Mesenchymal stem cell (in vitro differentiated cells and primary cell): ENCODE data around the gene CDR2L.
A peak's percentile ranks its signal among the peaks of the same experiment; 100 is the strongest.

Experiments
- DNase-seq: peaks from one replicate; pipeline ENCODE4 v3.0.0-alpha.2; 2013
- H2AFZ ChIP-seq: one replicate; pipeline ENCODE4 v1.6.1; 2013; ENCODE audit warnings: low read depth, mild to moderate bottlenecking, control low read depth, inconsistent platforms, low read length, moderate library complexity
- H2AK5ac ChIP-seq: 2 replicates; pipeline ENCODE4 v1.6.1; 2013; ENCODE audit warnings: low read length, moderate library complexity, mild to moderate bottlenecking, inconsistent platforms; ENCODE audit not compliant: severe bottlenecking
- H2BK120ac ChIP-seq: one replicate; pipeline ENCODE4 v1.6.1; 2013; ENCODE audit warnings: low read depth, mild to moderate bottlenecking, inconsistent platforms, low read length, moderate library complexity
- H2BK12ac ChIP-seq, 2 experiments: one replicate each; pipeline ENCODE4 v1.6.1; 2013; ENCODE audit warnings: inconsistent platforms in 2 of 2, low read length in 2 of 2, mild to moderate bottlenecking in 2 of 2, moderate library complexity in 2 of 2, control low read depth in 1 of 2
- H2BK15ac ChIP-seq: one replicate; pipeline ENCODE4 v1.6.1; 2013; ENCODE audit warnings: mild to moderate bottlenecking, low read depth, inconsistent platforms; ENCODE audit not compliant: poor library complexity, severe bottlenecking
- H2BK5ac ChIP-seq: 2 replicates; pipeline ENCODE4 v1.6.1; 2013; ENCODE audit warnings: low read depth, mild to moderate bottlenecking, low read length, control low read depth, inconsistent platforms; ENCODE audit not compliant: poor library complexity, severe bottlenecking
- H3K14ac ChIP-seq, 2 experiments: one replicate each; pipeline ENCODE4 v1.6.1; 2013; ENCODE audit warnings: inconsistent platforms in 2 of 2, low read length in 2 of 2, control low read depth in 1 of 2, mild to moderate bottlenecking in 1 of 2, moderate library complexity in 1 of 2
- H3K18ac ChIP-seq, 2 experiments: one replicate each; pipeline ENCODE4 v1.6.1; 2013; ENCODE audit warnings: inconsistent platforms in 2 of 2, low read length in 2 of 2, control low read depth in 1 of 2, low read depth in 1 of 2, mild to moderate bottlenecking in 1 of 2
- H3K23ac ChIP-seq, 2 experiments: one replicate each; pipeline ENCODE4 v1.6.1; 2013; ENCODE audit warnings: inconsistent platforms in 2 of 2, low read length in 2 of 2, mild to moderate bottlenecking in 2 of 2, moderate library complexity in 2 of 2, control low read depth in 1 of 2
- H3K27ac ChIP-seq: 2 replicates; pipeline ENCODE4 v1.5.1; 2013; ENCODE audit warnings: mild to moderate bottlenecking, moderate library complexity, low read length, control low read depth, inconsistent platforms; ENCODE audit not compliant: poor library complexity, severe bottlenecking
- H3K27me3 ChIP-seq, 2 experiments: 2 replicates each; pipeline versions ENCODE4 v1.6.1 to v1.7.0; 2013; ENCODE audit warnings: low read length in 2 of 2, mild to moderate bottlenecking in 2 of 2, moderate library complexity in 2 of 2, control low read depth in 1 of 2, inconsistent platforms in 1 of 2; ENCODE audit not compliant: control insufficient read depth in 1 of 2, insufficient read depth in 1 of 2
- H3K36me3 ChIP-seq, 2 experiments: 2 replicates each; pipeline versions ENCODE4 v1.6.1 to v1.7.0; 2013; ENCODE audit warnings: low read length in 2 of 2, control low read depth in 1 of 2, inconsistent platforms in 1 of 2, low read depth in 1 of 2, mild to moderate bottlenecking in 1 of 2; ENCODE audit not compliant: insufficient read depth in 2 of 2, control insufficient read depth in 1 of 2
- H3K4ac ChIP-seq, 2 experiments: one replicate each; pipeline ENCODE4 v1.6.1; 2013; ENCODE audit warnings: inconsistent platforms in 2 of 2, low read length in 2 of 2, mild to moderate bottlenecking in 2 of 2, moderate library complexity in 2 of 2, control low read depth in 1 of 2, low read depth in 1 of 2
- H3K4me1 ChIP-seq: 2 replicates; pipeline ENCODE4 v1.6.1; 2013; ENCODE audit warnings: low read depth, low read length, control low read depth; ENCODE audit not compliant: control insufficient read depth, insufficient read depth
- H3K4me2 ChIP-seq: 2 replicates; pipeline ENCODE4 v1.6.1; 2013; ENCODE audit warnings: low read length, mild to moderate bottlenecking, inconsistent platforms; ENCODE audit not compliant: poor library complexity, severe bottlenecking
- H3K4me3 ChIP-seq, 2 experiments: 2 replicates each; pipeline versions ENCODE4 v1.5.1 to v1.7.0; 2013; ENCODE audit warnings: low read length in 2 of 2, mild to moderate bottlenecking in 2 of 2, control low read depth in 1 of 2, low read depth in 1 of 2; ENCODE audit not compliant: insufficient read depth in 1 of 2
- H3K79me1 ChIP-seq: replicated peaks from 2 replicates; pipeline ENCODE4 v1.6.1; 2013; ENCODE audit warnings: mild to moderate bottlenecking, control low read depth, low read length, inconsistent platforms; ENCODE audit not compliant: poor library complexity, severe bottlenecking
- H3K9ac ChIP-seq: 2 replicates; pipeline ENCODE4 v1.7.0; 2013; ENCODE audit warnings: mild to moderate bottlenecking, low read length, moderate library complexity
- H3K9me3 ChIP-seq: 2 replicates; pipeline ENCODE4 v1.7.0; 2013; ENCODE audit warnings: mild to moderate bottlenecking, low read length; ENCODE audit not compliant: control insufficient read depth
- H4K8ac ChIP-seq: one replicate; pipeline ENCODE4 v1.6.1; 2013; ENCODE audit warnings: inconsistent platforms, mild to moderate bottlenecking, low read length, moderate library complexity
- H4K91ac ChIP-seq: one replicate; pipeline ENCODE4 v1.6.1; 2013; ENCODE audit warnings: mild to moderate bottlenecking, low read length, inconsistent platforms
- WGBS: methylation state at CpG from one replicate; pipeline ENCODE4 v1.1.7; 2013; ENCODE audit warnings: mixed read lengths; 5-methylcytosine and 5-hydroxymethylcytosine counted together

CDR2L gene

GRCh38 chr17:75034236-75034908 is 46.9 kb downstream of the CDR2L start:
- Histone ChIP-seq H3K36me3 (peaks cover 16 to 17% of the 10 kb centered on the region in 2 experiments), H3K23ac (peak overlapping the region in 1 of 2 experiments; percentile 18), H3K4me2 (peak overlapping the region; percentile 66), H3K14ac (peak overlapping the region in 1 of 2 experiments; percentile 78), H4K91ac (peak overlapping the region; percentile 83), H3K79me1 (peaks cover 5% of the 10 kb centered on the region), H3K27ac (peak overlapping the region; percentile 90), H3K4me1 (peaks cover 17% of the 10 kb centered on the region), H2BK12ac (peak overlapping the region; percentile 72), H4K8ac (peak overlapping the region; percentile 87), H2BK120ac (peak overlapping the region; percentile 82), H2AFZ (peak overlapping the region; percentile 91), H3K9me3 (peaks cover 11% of the 10 kb centered on the region), H3K18ac (peak overlapping the region; percentile 83 to 87), H3K4me3 (peak overlapping the region; percentile 83 to 93), H2BK5ac (peak overlapping the region; percentile 80), H3K27me3 (no peaks in the 10 kb centered on the region), H2BK15ac (peak overlapping the region; percentile 99), H2AK5ac (no peak overlapping the region), H3K9ac (peak overlapping the region; percentile 99), H3K4ac (peak overlapping the region; percentile 59 to 80)
- WGBS: under 1% methylated on average over 43 of the region's 43 CpGs
- peak; percentile 92 for DNase-seq

GRCh38 chr17:75036643-75037268 is 49.3 kb downstream of the CDR2L start:
- Histone ChIP-seq H2AK5ac (no peak overlapping the region), H2BK15ac (no peak overlapping the region), H3K4me2 (no peak overlapping the region), H3K18ac (no peak overlapping the region), H3K4me1 (peaks cover 17% of the 10 kb centered on the region), H3K27me3 (no peaks in the 10 kb centered on the region), H3K14ac (no peak overlapping the region), H4K8ac (peak overlapping the region; percentile 45), H3K36me3 (peaks cover 33 to 41% of the 10 kb centered on the region in 2 experiments), H2AFZ (no peak overlapping the region), H2BK5ac (no peak overlapping the region), H2BK120ac (no peak overlapping the region), H3K9me3 (no peaks in the 10 kb centered on the region), H3K4me3 (peak overlapping the region in 1 of 2 experiments; percentile 51), H3K27ac (no peak overlapping the region), H2BK12ac (no peak overlapping the region), H4K91ac (no peak overlapping the region), H3K23ac (no peak overlapping the region), H3K9ac (peak overlapping the region; percentile 99), H3K79me1 (peaks cover 8% of the 10 kb centered on the region), H3K4ac (no peak overlapping the region)
- no peak for DNase-seq
- 95% methylated on average over 27 of the region's 27 CpGs for WGBS

GRCh38 chr17:75039238-75039637 is 51.8 kb downstream of the CDR2L start:
- Histone ChIP-seq H2BK120ac (no peak overlapping the region), H3K4me1 (peaks cover 6% of the 10 kb centered on the region), H3K4me2 (no peak overlapping the region), H4K8ac (no peak overlapping the region), H3K36me3 (peaks cover 37 to 48% of the 10 kb centered on the region in 2 experiments), H3K9ac (no peak overlapping the region), H3K18ac (no peak overlapping the region), H3K27me3 (no peaks in the 10 kb centered on the region), H3K4me3 (no peak overlapping the region), H4K91ac (no peak overlapping the region), H3K23ac (no peak overlapping the region), H3K27ac (no peak overlapping the region), H3K79me1 (peaks cover 10% of the 10 kb centered on the region), H3K14ac (no peak overlapping the region), H2BK15ac (no peak overlapping the region), H2BK12ac (no peak overlapping the region), H2AFZ (no peak overlapping the region), H2BK5ac (no peak overlapping the region), H3K9me3 (no peaks in the 10 kb centered on the region), H2AK5ac (no peak overlapping the region), H3K4ac (no peak overlapping the region)
- 96% methylated on average over 5 of the region's 5 CpGs for WGBS
- DNase-seq: no peak

- Histone ChIP-seq H4K91ac (no peak overlapping the region), H3K27me3 (no peaks in the 10 kb centered on the region), H3K18ac (no peak overlapping the region), H3K4ac (no peak overlapping the region), H3K36me3 (peaks cover 33 to 48% of the 10 kb centered on the region in 2 experiments), H4K8ac (no peak overlapping the region), H2BK15ac (no peak overlapping the region), H2AFZ (no peak overlapping the region), H3K4me1 (peaks cover 2% of the 10 kb centered on the region), H3K23ac (no peak overlapping the region), H2BK5ac (no peak overlapping the region), H3K79me1 (peaks cover 12% of the 10 kb centered on the region), H3K14ac (no peak overlapping the region), H2AK5ac (no peak overlapping the region), H3K4me2 (no peak overlapping the region), H3K9me3 (no peaks in the 10 kb centered on the region), H3K27ac (no peak overlapping the region), H3K4me3 (no peak overlapping the region), H2BK12ac (no peak overlapping the region), H2BK120ac (no peak overlapping the region), H3K9ac (no peak overlapping the region)
- 81% methylated on average over 12 of the region's 12 CpGs for WGBS
- no peak for DNase-seq
Measured at GRCh38 chr17:75041656-75042280, 54.3 kb downstream of the CDR2L start.
